ENCODE results near the gene PLA2G12A. TPM values are rescaled to one million over a fixed set of nuclear protein-coding genes. Genes with fewer than 3 reads are reported as not detected.

PLA2G12A gene
- total and polyA plus RNA-seq, 2 of the 8 experiments (the other 6 are each of a cell fraction or from before 2014, with no cell fraction given), result 26.6 to 47.2 TPM

DNA sequence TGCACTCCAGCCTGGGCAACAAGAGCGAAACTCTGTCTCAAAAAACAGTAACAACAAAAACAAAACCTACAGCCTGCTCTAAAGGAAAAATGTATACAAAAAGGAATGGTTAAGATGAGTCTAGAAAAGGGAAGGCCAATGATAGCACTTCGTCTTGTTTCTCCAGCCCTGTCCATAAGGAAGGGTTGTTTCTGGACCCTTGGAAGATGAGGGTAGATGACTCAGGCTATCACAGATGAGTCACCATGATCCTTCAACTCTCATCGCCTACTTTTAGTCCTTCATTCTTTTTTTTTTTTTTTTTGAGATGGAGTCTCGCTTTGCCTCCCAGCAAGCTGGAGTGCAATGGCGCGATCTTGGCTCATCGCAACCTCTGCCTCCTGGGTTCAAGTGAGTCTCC, 8.8 kb downstream of the PLA2G12A start:
- Histone ChIP-seq H2AFZ (ENCODE audit: low read length) (no peak overlapping the region), H3K4me1 (replicated peaks in 1 of 4; ENCODE audit: control insufficient read depth in 3 of 4, insufficient read depth in 4 of 4, low read length in 3 of 4) (no peaks in the 10 kb centered on the region), H4K20me1 (replicated peaks in 1 of 2; ENCODE audit: control insufficient read depth in 1 of 2, insufficient read depth in 2 of 2, low read length in 2 of 2) (no peaks in the 10 kb centered on the region), H2BK20ac (ENCODE audit: low read length) (no peak overlapping the region), H3K9me3 (ENCODE audit: insufficient read depth in 2 of 2, low read depth in 1 of 2, low read length in 1 of 2) (no peaks in the 10 kb centered on the region), H2BK5ac (ENCODE audit: low read depth, low read length) (no peak overlapping the region; the same call in 1 of the 2 replicates), H3K27me3 (replicated peaks in 1 of 4; ENCODE audit: control insufficient read depth in 3 of 4, extremely low read depth in 1 of 4, insufficient read depth in 3 of 4, low read length in 3 of 4) (no peaks in the 10 kb centered on the region), H3K18ac (ENCODE audit: extremely low read depth, low read length) (no peak overlapping the region), H3K79me1 (ENCODE audit: low read depth, low read length) (0 out of 2 replicates have a peak, but pooled peaks cover 2% of the 10 kb centered on the region), H2AK5ac (ENCODE audit: low read depth, low read length) (no peak overlapping the region), H4K91ac (replicated peaks; ENCODE audit: insufficient read length, low read length) (no peak overlapping the region), H3K9ac (replicated peaks in 1 of 4; ENCODE audit: extremely low read depth in 1 of 4, low read depth in 3 of 4, low read length in 3 of 4) (no peak overlapping the region), H4K8ac (ENCODE audit: extremely low read depth, insufficient read depth, low read length) (no peak overlapping the region), H3K56ac (replicated peaks; ENCODE audit: insufficient read length, low read depth, low read length) (no peak overlapping the region), H3K4me2 (ENCODE audit: insufficient read depth in 1 of 2, low read depth in 2 of 2, low read length in 2 of 2) (no peak overlapping the region), H2BK15ac (ENCODE audit: low read length) (no peak overlapping the region), H3K23me2 (ENCODE audit: low read depth, low read length) (no peaks in the 10 kb centered on the region), H3K23ac (ENCODE audit: insufficient read length) (no peak overlapping the region), H2BK12ac (ENCODE audit: low read depth, low read length) (no peak overlapping the region), H3K79me2 (ENCODE audit: control insufficient read depth in 1 of 2, insufficient read depth in 2 of 2, low read length in 2 of 2) (peaks cover 11 to 63% of the 10 kb centered on the region in 2 experiments), H2BK120ac (replicated peaks; ENCODE audit: low read depth, low read length) (no peak overlapping the region), H3K27ac (ENCODE audit: low read depth, low read length) (no peak overlapping the region), H3K36me3 (ENCODE audit: control insufficient read depth in 2 of 4, insufficient read depth in 4 of 4, low read length in 3 of 4) (peaks cover 0 to 19% (median 10%) of the 10 kb centered on the region in 4 experiments; a peak in 6 of 8 replicates), H3K4ac (replicated peaks; ENCODE audit: insufficient read length, low read depth, low read length) (no peak overlapping the region), H4K5ac (ENCODE audit: insufficient read length, low read depth, low read length) (no peak overlapping the region), H3K14ac (ENCODE audit: insufficient read length) (no peak overlapping the region), H3K4me3 (ENCODE audit: extremely low read depth in 1 of 4, insufficient read depth in 2 of 4, low read depth in 3 of 4, low read length in 4 of 4) (no peak overlapping the region)
- CTCF ChIA-PET (ENCODE audit: partially characterized antibody), result no interaction called here
- no peak for DNase-seq (ENCODE audit: low read depth in 1 of 2, low spot score in 2 of 2)
- no peak for FAIRE-seq
- WGBS, 2 experiments (ENCODE audit: extremely low coverage in 1 of 2, insufficient coverage in 1 of 2, insufficient read length in 1 of 2, insufficient replicate concordance in 2 of 2, low coverage in 1 of 2, low lambda C conversion rate in 2 of 2, missing lambda C conversion rate in 1 of 2), result 98% methylated on average over 6 of the region's 7 CpGs; no CpG with 5 or more reads in 1 of the 2 experiments
- POLR2A ChIA-PET (ENCODE audit: partially characterized antibody), result interaction anchor here (0.7 kb wide), 1 partner anchor 107 kb away, joined by 3 read pairs; the partner anchor contains the start of gene RRH
- TF ChIP-seq TAF1 (IDR thresholded peaks at IDR 0.05; ENCODE audit: low read depth, low read length) (no peak), GABPA (IDR thresholded peaks at IDR 0.05; ENCODE audit: borderline replicate concordance, insufficient read depth, low read length) (no peak), TBP (IDR thresholded peaks at IDR 0.05; ENCODE audit: low read depth, low read length) (no peak), HDAC2 (IDR thresholded peaks at IDR 0.05; ENCODE audit: borderline replicate concordance in 1 of 2, low read depth in 2 of 2, low read length in 2 of 2) (no peak), FOSL1 (IDR thresholded peaks at IDR 0.05; ENCODE audit: insufficient read depth, low read depth, low read length) (no peak), CBX8 (IDR thresholded peaks at IDR 0.05; ENCODE audit: borderline replicate concordance, low read depth, low read length) (no peak), RXRA (IDR thresholded peaks at IDR 0.05; ENCODE audit: insufficient read depth, low read depth, low read length) (no peak), BRCA1 (IDR thresholded peaks at IDR 0.05; ENCODE audit: low read depth, low read length) (no peak), POU5F1 (IDR thresholded peaks at IDR 0.05; ENCODE audit: low read depth, low read length) (no peak), BACH1 (IDR thresholded peaks at IDR 0.05; ENCODE audit: low read length) (no peak)
- TF ChIP-seq, protein P1, sequence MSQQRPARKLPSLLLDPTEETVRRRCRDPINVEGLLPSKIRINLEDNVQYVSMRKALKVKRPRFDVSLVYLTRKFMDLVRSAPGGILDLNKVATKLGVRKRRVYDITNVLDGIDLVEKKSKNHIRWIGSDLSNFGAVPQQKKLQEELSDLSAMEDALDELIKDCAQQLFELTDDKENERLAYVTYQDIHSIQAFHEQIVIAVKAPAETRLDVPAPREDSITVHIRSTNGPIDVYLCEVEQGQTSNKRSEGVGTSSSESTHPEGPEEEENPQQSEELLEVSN (IDR thresholded peaks at IDR 0.05), result no peak
- TF ChIP-seq, protein P2, sequence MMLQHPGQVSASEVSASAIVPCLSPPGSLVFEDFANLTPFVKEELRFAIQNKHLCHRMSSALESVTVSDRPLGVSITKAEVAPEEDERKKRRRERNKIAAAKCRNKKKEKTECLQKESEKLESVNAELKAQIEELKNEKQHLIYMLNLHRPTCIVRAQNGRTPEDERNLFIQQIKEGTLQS (IDR thresholded peaks at IDR 0.05; ENCODE audit: insufficient read depth, low read depth, low read length), result no peak
- TF ChIP-seq, protein P3, sequence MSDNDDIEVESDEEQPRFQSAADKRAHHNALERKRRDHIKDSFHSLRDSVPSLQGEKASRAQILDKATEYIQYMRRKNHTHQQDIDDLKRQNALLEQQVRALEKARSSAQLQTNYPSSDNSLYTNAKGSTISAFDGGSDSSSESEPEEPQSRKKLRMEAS (IDR thresholded peaks at IDR 0.05), result no peak
